NT2/D1 (cell line): Measurements from ENCODE around the gene NTRK2.

Source experiments
- YY1 ChIP-seq: IDR thresholded peaks from 2 replicates; pipeline ENCODE4 v1.6.1; 2011; ENCODE audit not compliant: insufficient read length, insufficient read depth
- ZNF274 ChIP-seq: IDR thresholded peaks from 2 replicates; pipeline ENCODE4 v1.6.1; 2011; ENCODE audit warnings: mild to moderate bottlenecking, low read depth, low read length

- TF ChIP-seq YY1, result no peak
- TF ChIP-seq ZNF274, result no peak
These were observed 35.6 kb downstream of the NTRK2 start for GRCh38 chr9:84705128-84705527.
